ENCODE data around the gene GNRH2. TPM values are rescaled to one million over a fixed set of nuclear protein-coding genes. Genes with fewer than 3 reads are reported as not detected.

The GNRH2 gene
- total and polyA plus RNA-seq, 2 donors (not counting 3 experiments of a cell fraction or from before 2014, with no cell fraction given) = 1.9 TPM; not detected in 1

- Histone ChIP-seq H2AFZ (ENCODE audit: low read depth, low read length) (no peak overlapping the region), H3K79me2 (ENCODE audit: control insufficient read depth, insufficient read depth, low read length) (no peaks in the 10 kb centered on the region), H3K9me3 (replicated peaks; ENCODE audit: control insufficient read depth, insufficient read depth, low read length) (no peaks in the 10 kb centered on the region), H3K27ac (ENCODE audit: insufficient read depth, low read depth, low read length) (no peak overlapping the region), H3K4me1 (ENCODE audit: control insufficient read depth, extremely low read depth, insufficient read depth, low read length) (no peaks in the 10 kb centered on the region), H3K27me3 (ENCODE audit: control insufficient read depth in 2 of 2, insufficient read depth in 2 of 2, low read length in 2 of 2) (peaks cover 1 to 4% of the 10 kb centered on the region in 2 experiments), H3K9me1 (replicated peaks; ENCODE audit: control insufficient read depth, extremely low read depth, insufficient read depth, low read length) (no peaks in the 10 kb centered on the region), H4K20me1 (replicated peaks; ENCODE audit: control insufficient read depth, extremely low read depth, insufficient read depth, low read length) (no peaks in the 10 kb centered on the region), H3K4me2 (ENCODE audit: insufficient read depth, low read length) (no peak overlapping the region), H3K36me3 (ENCODE audit: control insufficient read depth in 2 of 2, extremely low read depth in 1 of 2, insufficient read depth in 2 of 2, low read length in 2 of 2) (no peaks in the 10 kb centered on the region), H3K9ac (replicated peaks; ENCODE audit: extremely low read depth, insufficient read depth, low read length) (no peak overlapping the region), H3K4me3 (replicated peaks in 1 of 3; ENCODE audit: insufficient read depth in 1 of 3, low read depth in 1 of 3, low read length in 3 of 3) (no peak overlapping the region)
- DNase-seq (ENCODE audit: low read depth, low spot score) (no peak), FAIRE-seq (no peak)
- intact Hi-C loops (cut with micrococcal nuclease) = no loop called here
- no TSS peak for BruUV-seq (replicated peaks)
- ChIA-PET CTCF (no interaction called here), POLR2A (no interaction called here)
- dilution Hi-C loops (cut with MboI; ENCODE audit: extremely low pct_ligation_motif_present, low sequenced_read_pairs) = no loop called here
- no peak for TF ChIP-seq CTCF (IDR thresholded peaks at IDR 0.05; ENCODE audit: extremely low read depth in 1 of 2, insufficient read depth in 1 of 2, low read depth in 1 of 2, low read length in 2 of 2)
- TF ChIP-seq MYC (IDR thresholded peaks at IDR 0.05; ENCODE audit: low read depth, low read length) = no peak
- TF ChIP-seq EZH2 (IDR thresholded peaks at IDR 0.05; ENCODE audit: borderline replicate concordance, low read depth, low read length, severe bottlenecking) = no peak
- TF ChIP-seq JUN (IDR thresholded peaks at IDR 0.05; ENCODE audit: borderline replicate concordance, insufficient read depth, insufficient read length, low read depth) = no peak
- TF ChIP-seq POLR2AphosphoS5 (IDR thresholded peaks at IDR 0.05; ENCODE audit: insufficient read depth, low read depth, low read length) = no peak
- no peak for TF ChIP-seq GATA2 (IDR thresholded peaks at IDR 0.05; ENCODE audit: insufficient read depth, insufficient read length, low read depth, low read length)
- no peak for TF ChIP-seq MAX (IDR thresholded peaks at IDR 0.05; ENCODE audit: insufficient read depth, insufficient read length)
- TF ChIP-seq POLR2A (IDR thresholded peaks at IDR 0.05; ENCODE audit: low read depth, low read length) = no peak
- no peak for TF ChIP-seq FOS (IDR thresholded peaks at IDR 0.05; ENCODE audit: borderline replicate concordance, insufficient read depth, low read length)
Measured at GRCh38 chr20:3070725-3071124, 27.3 kb downstream of the GNRH2 start.
